Glutamatergic neuron (in vitro differentiated cells): Measurements from ENCODE around the gene OR5AK2. TPM values are rescaled to one million over a fixed set of nuclear protein-coding genes. Genes with fewer than 3 reads are reported as not detected.

Experiments used
- DNase-seq: peaks from one replicate; pipeline ENCODE4 v3.0.0; 2022
- H3K27ac Mint-ChIP-seq: one replicate; pipeline ENCODE4 v1.8.0; 2020; ENCODE audit warnings: mild to moderate bottlenecking, mixed read lengths, inconsistent platforms; ENCODE audit not compliant: unreplicated experiment
- H3K27me3 Mint-ChIP-seq: one replicate; pipeline ENCODE4 v1.8.0; 2020; ENCODE audit warnings: mild to moderate bottlenecking, moderate library complexity, mixed read lengths, inconsistent platforms; ENCODE audit not compliant: unreplicated experiment
- H3K36me3 Mint-ChIP-seq: one replicate; pipeline ENCODE4 v1.8.0; 2020; ENCODE audit warnings: mild to moderate bottlenecking, mixed read lengths, inconsistent platforms; ENCODE audit not compliant: unreplicated experiment
- H3K4me1 Mint-ChIP-seq: one replicate; pipeline ENCODE4 v1.8.0; 2020; ENCODE audit warnings: mild to moderate bottlenecking, low read depth, mixed read lengths, inconsistent platforms; ENCODE audit not compliant: unreplicated experiment
- H3K4me3 Mint-ChIP-seq: one replicate; pipeline ENCODE4 v1.8.0; 2020; ENCODE audit warnings: mild to moderate bottlenecking, mixed read lengths, inconsistent platforms; ENCODE audit not compliant: unreplicated experiment
- H3K9me3 Mint-ChIP-seq: one replicate; pipeline ENCODE4 v1.8.0; 2020; ENCODE audit warnings: mild to moderate bottlenecking, moderate library complexity, mixed read lengths, inconsistent platforms; ENCODE audit not compliant: unreplicated experiment
- CTCF ChIP-seq: fragments of 200-600 bp; sonication (generic); IDR thresholded peaks from one replicate; pipeline ENCODE4 v1.5.0; 2021; ENCODE audit not compliant: partially characterized antibody, unreplicated experiment
- total RNA-seq: library from RNA; stranded (reverse); fragmentation: NEBNext Ultra II Directional; extraction: Animal tissue kit (Norgen Biotek cat#: 25700); gene quantifications from one replicate; pipeline ENCODE4 v1.2.1, GENCODE V29; 2021; ENCODE audit not compliant: unreplicated experiment

OR5AK2 gene
- total RNA-seq, 1 donor from 2014 or later: not detected

- no peak overlapping the region for H3K27ac Mint-ChIP-seq
- no peak overlapping the region for H3K4me3 Mint-ChIP-seq
- TF ChIP-seq CTCF: no peak
Measured at GRCh38 chr11:56967726-56968125, 21.0 kb upstream of the OR5AK2 start.

DNA sequence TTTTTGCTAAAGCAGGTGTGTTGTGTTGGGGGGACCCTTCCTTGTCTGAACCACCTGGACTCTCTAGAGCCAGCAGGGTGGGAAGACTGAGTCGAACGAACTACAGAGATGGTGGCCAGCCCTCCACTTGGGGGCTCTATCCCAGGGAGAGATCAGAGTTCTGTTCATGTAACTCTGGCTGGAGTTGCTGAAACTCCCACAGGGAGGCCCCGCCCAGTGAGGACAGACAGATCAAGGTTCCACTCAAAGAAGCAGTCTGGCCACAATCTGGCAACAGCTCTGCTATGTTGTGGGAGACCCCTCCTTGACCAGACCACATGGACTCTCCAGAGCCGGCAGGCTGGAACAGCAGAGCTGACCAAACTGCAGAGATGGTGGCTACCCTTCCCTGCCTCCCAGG lies 20.2 kb upstream of the OR5AK2 start:
- H3K27ac Mint-ChIP-seq: no peak overlapping the region
- H3K36me3 Mint-ChIP-seq: no peaks in the 10 kb centered on the region
- H3K27me3 Mint-ChIP-seq: no peaks in the 10 kb centered on the region
- no peak for DNase-seq
- H3K4me3 Mint-ChIP-seq: no peak overlapping the region
- H3K9me3 Mint-ChIP-seq: no peaks in the 10 kb centered on the region
- no peak for TF ChIP-seq CTCF
- no peaks in the 10 kb centered on the region for H3K4me1 Mint-ChIP-seq

More at GRCh38 chr11:56967726-56968125, 21.0 kb upstream of the OR5AK2 start:
- no peak for DNase-seq
- no peaks in the 10 kb centered on the region for H3K36me3 Mint-ChIP-seq
- no peaks in the 10 kb centered on the region for H3K27me3 Mint-ChIP-seq
- H3K9me3 Mint-ChIP-seq: no peaks in the 10 kb centered on the region
- H3K4me1 Mint-ChIP-seq: no peaks in the 10 kb centered on the region

GRCh38 chr11:56977314-56977713 lies 11.4 kb upstream of the OR5AK2 start:
- Mint-ChIP-seq H3K4me1 (no peaks in the 10 kb centered on the region), H3K9me3 (peaks cover 1% of the 10 kb centered on the region), H3K27ac (no peak overlapping the region), H3K27me3 (no peaks in the 10 kb centered on the region), H3K4me3 (no peak overlapping the region), H3K36me3 (no peaks in the 10 kb centered on the region)
- no peak for DNase-seq
- no peak for TF ChIP-seq CTCF

DNA sequence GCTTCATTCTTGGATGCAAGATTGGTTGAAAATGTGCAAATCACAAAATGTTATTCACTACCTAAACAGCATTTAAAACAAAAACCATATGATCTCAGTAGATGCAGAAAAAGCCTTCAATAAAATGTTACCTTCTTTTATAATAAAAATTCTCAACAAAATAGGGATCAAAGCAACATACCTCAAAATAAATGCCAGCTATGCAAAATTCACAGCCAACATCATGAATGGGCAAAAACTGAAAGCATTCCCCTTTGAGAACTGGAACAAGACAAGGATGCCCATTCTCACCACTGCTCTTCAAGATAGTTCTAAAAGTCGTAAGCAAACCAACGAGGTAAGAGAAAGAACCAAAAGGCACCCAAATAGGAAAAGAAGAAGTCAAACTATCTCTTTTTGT lies 2.0 kb downstream of the OR5AK2 start:
- no peak overlapping the region for H3K4me3 Mint-ChIP-seq
- H3K4me1 Mint-ChIP-seq: no peaks in the 10 kb centered on the region
- no peak for TF ChIP-seq CTCF
- H3K9me3 Mint-ChIP-seq: peaks cover 6% of the 10 kb centered on the region
- DNase-seq: no peak
- no peak overlapping the region for H3K27ac Mint-ChIP-seq
- no peaks in the 10 kb centered on the region for H3K27me3 Mint-ChIP-seq
- H3K36me3 Mint-ChIP-seq: peaks cover 16% of the 10 kb centered on the region

- Mint-ChIP-seq H3K4me1 (no peaks in the 10 kb centered on the region), H3K9me3 (peaks cover 9% of the 10 kb centered on the region), H3K27ac (no peak overlapping the region), H3K4me3 (no peak overlapping the region), H3K36me3 (peaks cover 16% of the 10 kb centered on the region), H3K27me3 (no peaks in the 10 kb centered on the region)
- DNase-seq: no peak
- no peak for TF ChIP-seq CTCF
Measured at GRCh38 chr11:56994532-56994931, 5.8 kb downstream of the OR5AK2 start.
